ENCODE results near the gene RGS12. TPM values are rescaled to one million over a fixed set of nuclear protein-coding genes. Genes with fewer than 3 reads are reported as not detected.

Gene RGS12
- total and polyA plus RNA-seq, 10 donors: 7.5 to 36.2 (median 20.1) TPM

DNA sequence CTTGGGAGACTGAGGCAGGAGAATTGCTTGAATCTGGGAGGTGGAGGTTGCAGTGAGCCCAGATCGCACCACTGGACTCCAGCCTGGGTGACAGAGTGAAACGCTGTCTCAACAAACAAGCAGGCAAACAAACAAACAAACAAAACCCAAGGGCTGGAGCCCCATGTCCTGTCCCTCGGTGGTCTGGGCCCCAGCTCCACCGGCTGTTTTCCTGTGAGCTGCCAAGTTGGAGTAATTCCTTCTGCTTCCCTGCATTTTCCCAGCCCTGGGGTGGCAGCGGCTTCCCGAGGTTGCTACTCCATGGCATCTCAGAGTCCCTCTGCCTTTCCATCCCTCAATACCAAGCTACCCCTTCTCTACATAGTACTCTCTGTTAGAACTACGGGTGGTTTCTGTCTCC lies 43.2 kb downstream of the RGS12 start:
- Histone ChIP-seq H3K36me3 (no peaks in the 10 kb centered on the region), H3K9me3 (no peaks in the 10 kb centered on the region), H3K27me3 (replicated peaks in 1 of 7) (no peaks in the 10 kb centered on the region), H3K4me1 (peaks cover 0 to 12% (median 2%) of the 10 kb centered on the region in 6 donors), H3K4me3 (no peak overlapping the region), H3K27ac (no peak overlapping the region)
- 90 to 98% (median 93%) methylated on average over 7 of the region's 7 CpGs for WGBS, 5 donors
- DNase-seq: no peak
- TF ChIP-seq CTCF (IDR thresholded peaks at IDR 0.05 in 8 of 11, conservative IDR thresholded peaks at IDR 0.05 in 3 of 11): no peak
- TF ChIP-seq POLR2A (IDR thresholded peaks at IDR 0.05): no peak
- no peak for TF ChIP-seq POLR2AphosphoS5 (IDR thresholded peaks at IDR 0.05)
- intact Hi-C loops (cut with DNase I; ENCODE audit: low total_unique reads): no loop called here

DNA sequence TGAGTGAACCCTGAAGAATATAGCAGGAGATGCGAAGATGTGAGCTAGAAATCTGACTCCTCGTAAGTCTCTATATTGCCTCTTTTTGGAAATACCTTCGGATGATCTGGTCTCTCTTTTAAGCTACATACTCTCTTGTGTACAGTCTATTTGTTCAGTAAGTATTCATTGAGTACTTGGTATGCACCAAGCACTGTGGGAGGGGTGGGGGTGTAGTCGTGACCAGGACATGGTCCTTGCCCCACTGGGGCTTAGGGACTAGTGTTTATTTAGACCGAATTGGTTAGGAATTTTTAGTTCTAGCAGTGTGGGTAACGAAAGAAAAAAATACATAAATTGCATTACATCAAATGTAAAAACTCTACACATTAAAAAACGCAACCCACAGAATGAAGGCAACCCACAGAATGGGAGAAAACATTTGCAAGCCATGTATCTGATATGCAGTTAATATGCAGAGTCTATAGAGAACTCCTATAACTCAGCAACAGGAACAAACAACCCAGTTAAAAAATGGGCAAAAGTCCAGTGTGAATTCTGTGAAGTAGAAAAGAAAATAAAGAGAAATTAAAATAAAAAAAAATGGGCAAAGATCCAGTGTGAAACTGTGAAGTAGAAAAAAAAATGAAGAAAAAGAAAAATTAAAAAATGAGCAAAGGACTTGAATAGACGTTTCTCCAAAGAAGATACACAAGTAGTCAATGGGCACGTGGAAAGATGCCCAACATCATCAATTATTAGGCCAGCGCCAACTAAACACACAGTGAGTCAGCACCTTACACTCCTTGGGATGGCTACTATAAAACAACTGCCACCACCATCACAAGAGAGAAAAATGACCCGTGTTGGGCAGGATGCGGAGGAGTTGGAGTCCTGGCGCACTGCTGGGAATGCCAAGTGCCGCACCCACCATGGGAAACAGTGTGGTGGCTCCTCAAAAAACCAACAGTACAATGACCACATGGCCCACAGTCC lies 43.8 kb downstream of the RGS12 start:
- Histone ChIP-seq H3K4me1 (peaks cover 0 to 5% (median 0%) of the 10 kb centered on the region in 6 donors), H3K27me3 (replicated peaks in 1 of 7) (no peaks in the 10 kb centered on the region), H3K36me3 (no peaks in the 10 kb centered on the region), H3K27ac (no peak overlapping the region), H3K4me3 (no peak overlapping the region), H3K9me3 (no peaks in the 10 kb centered on the region)
- intact Hi-C loops (cut with DNase I; ENCODE audit: low total_unique reads): no loop called here
- TF ChIP-seq CTCF (IDR thresholded peaks at IDR 0.05 in 8 of 11, conservative IDR thresholded peaks at IDR 0.05 in 3 of 11) (no peak), POLR2AphosphoS5 (IDR thresholded peaks at IDR 0.05) (no peak), POLR2A (IDR thresholded peaks at IDR 0.05) (no peak)
- DNase-seq: no peak
- 89 to 95% (median 93%) methylated on average over 14 of the region's 14 CpGs for WGBS, 5 donors

DNA sequence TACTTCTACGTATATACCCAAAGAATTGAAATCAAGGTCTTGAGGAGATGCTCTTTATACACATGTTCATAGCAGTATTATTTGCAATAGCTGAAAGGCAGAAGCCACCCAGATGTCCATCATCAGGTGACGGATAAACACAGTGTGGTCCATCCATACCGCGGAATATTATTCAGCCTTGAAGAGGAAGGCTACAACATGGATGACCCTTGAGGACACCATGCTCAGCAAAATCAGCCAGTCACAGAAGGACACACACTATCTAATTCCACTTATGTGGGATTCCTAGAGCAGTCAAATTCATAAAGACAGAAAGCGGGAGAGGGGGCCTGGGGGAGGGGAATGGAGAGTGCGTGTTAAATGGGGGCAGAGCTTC lies 44.5 kb downstream of the RGS12 start:
- H3K4me1 ChIP-seq: peaks cover 0 to 7% (median 7%) of the 10 kb centered on the region in 6 donors
- WGBS, 5 donors: 96 to 97% (median 97%) methylated on average over 6 of the region's 6 CpGs
- TF ChIP-seq CTCF (IDR thresholded peaks at IDR 0.05 in 8 of 11, conservative IDR thresholded peaks at IDR 0.05 in 3 of 11): no peak
- TF ChIP-seq POLR2A (IDR thresholded peaks at IDR 0.05): no peak
- TF ChIP-seq POLR2AphosphoS5 (IDR thresholded peaks at IDR 0.05): no peak
- intact Hi-C loops (cut with DNase I; ENCODE audit: low total_unique reads): no loop called here
- no peak overlapping the region for H3K4me3 ChIP-seq
- no peaks in the 10 kb centered on the region for H3K27me3 ChIP-seq (replicated peaks in 1 of 7)
- no peaks in the 10 kb centered on the region for H3K9me3 ChIP-seq
- no peak for DNase-seq
- no peak overlapping the region for H3K27ac ChIP-seq
- no peaks in the 10 kb centered on the region for H3K36me3 ChIP-seq

DNA sequence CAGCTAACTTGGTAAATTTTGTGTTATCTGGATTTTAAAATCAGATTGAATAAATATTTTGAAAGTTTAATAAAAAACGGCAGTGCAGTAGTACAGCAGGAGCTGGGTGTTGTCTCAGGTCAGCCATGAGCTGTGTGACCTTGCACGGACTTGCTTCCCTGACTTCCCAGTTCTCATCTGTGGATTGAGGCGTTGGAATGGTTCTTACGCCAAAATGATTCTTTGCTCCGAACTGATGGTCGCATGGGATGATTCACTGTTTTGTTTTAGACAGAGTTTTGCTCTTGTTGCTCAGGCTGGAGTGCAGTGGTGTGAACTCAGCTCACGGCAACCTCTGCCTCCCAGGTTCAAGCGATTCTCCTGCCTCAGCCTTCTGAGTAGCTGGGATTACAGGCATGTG lies 45.0 kb downstream of the RGS12 start:
- intact Hi-C loops (cut with DNase I; ENCODE audit: low total_unique reads): no loop called here
- 83 to 93% (median 88%) methylated on average over 8 of the region's 8 CpGs for WGBS, 5 donors
- Histone ChIP-seq H3K27ac (no peak overlapping the region), H3K27me3 (replicated peaks in 1 of 7) (no peaks in the 10 kb centered on the region), H3K36me3 (no peaks in the 10 kb centered on the region), H3K9me3 (no peaks in the 10 kb centered on the region), H3K4me3 (no peak overlapping the region), H3K4me1 (peaks cover 0 to 12% (median 9%) of the 10 kb centered on the region in 6 donors)
- no peak for TF ChIP-seq POLR2AphosphoS5 (IDR thresholded peaks at IDR 0.05)
- TF ChIP-seq CTCF (IDR thresholded peaks at IDR 0.05 in 8 of 11, conservative IDR thresholded peaks at IDR 0.05 in 3 of 11): no peak
- TF ChIP-seq POLR2A (IDR thresholded peaks at IDR 0.05): no peak
- DNase-seq: no peak

Measured in spleen (tissue), 11 donors.